Measurements from ENCODE around the gene CHMP2A. TPM values are rescaled to one million over a fixed set of nuclear protein-coding genes. Genes with fewer than 3 reads are reported as not detected.

CHMP2A gene
- total and polyA plus RNA-seq, 10 of the 15 experiments (the other 5 are each of a cell fraction or from before 2014, with no cell fraction given): 69.5 to 172 (median 109) TPM

DNA sequence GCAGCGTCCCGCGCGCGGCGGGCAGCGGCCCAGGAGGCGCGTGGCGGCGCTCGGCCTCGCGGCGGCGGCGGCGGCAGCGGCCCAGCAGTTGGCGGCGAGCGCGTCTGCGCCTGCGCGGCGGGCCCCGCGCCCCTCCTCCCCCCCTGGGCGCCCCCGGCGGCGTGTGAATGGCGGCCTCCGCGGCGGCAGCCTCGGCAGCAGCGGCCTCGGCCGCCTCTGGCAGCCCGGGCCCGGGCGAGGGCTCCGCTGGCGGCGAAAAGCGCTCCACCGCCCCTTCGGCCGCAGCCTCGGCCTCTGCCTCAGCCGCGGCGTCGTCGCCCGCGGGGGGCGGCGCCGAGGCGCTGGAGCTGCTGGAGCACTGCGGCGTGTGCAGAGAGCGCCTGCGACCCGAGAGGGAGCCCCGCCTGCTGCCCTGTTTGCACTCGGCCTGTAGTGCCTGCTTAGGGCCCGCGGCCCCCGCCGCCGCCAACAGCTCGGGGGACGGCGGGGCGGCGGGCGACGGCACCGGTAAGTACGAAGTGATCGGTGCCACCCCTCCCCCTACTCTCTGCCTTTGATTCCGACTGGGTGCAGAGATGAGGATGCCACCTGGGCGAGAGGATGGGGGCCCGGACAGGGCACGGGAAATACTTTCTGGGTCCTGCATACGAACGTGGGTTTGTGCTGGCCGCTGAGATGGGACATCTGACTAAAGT is 10.2 kb downstream of the CHMP2A start (continued):
- TF ChIP-seq KDM1A (IDR thresholded peaks at IDR 0.05; ENCODE audit: borderline replicate concordance) (no peak), NFYB (IDR thresholded peaks at IDR 0.05; ENCODE audit: insufficient read depth, low read depth, low read length) (no peak), KAT2A (conservative IDR thresholded peaks at IDR 0.05; ENCODE audit: control insufficient read depth, low read depth, low read length) (no peak), EP300 (IDR thresholded peaks at IDR 0.05; ENCODE audit: borderline replicate concordance in 1 of 2, control insufficient read depth in 1 of 2, low read depth in 2 of 2, low read length in 2 of 2) (no peak), IRF4 (IDR thresholded peaks at IDR 0.05; ENCODE audit: low read depth, low read length) (no peak), MEF2B (IDR thresholded peaks at IDR 0.05; ENCODE audit: partially characterized antibody, poor library complexity, severe bottlenecking) (no peak), ASH2L (IDR thresholded peaks at IDR 0.05; ENCODE audit: borderline replicate concordance, low read depth) (0 out of 2 replicates have a peak, but pooled peaks have one; percentile 28), SP1 (IDR thresholded peaks at IDR 0.05; ENCODE audit: low read depth, low read length) (no peak), TARDBP (IDR thresholded peaks at IDR 0.05; ENCODE audit: borderline replicate concordance) (no peak), SREBF1 (IDR thresholded peaks at IDR 0.05; ENCODE audit: low read length) (no peak), POLR2AphosphoS5 (IDR thresholded peaks at IDR 0.05; ENCODE audit: low read length) (no peak), SMARCA5 (IDR thresholded peaks at IDR 0.05) (no peak), ETV6 (conservative IDR thresholded peaks at IDR 0.05 in 1 of 2, IDR thresholded peaks at IDR 0.05 in 1 of 2; ENCODE audit: borderline replicate concordance in 1 of 2, low read depth in 1 of 2) (no peak), ZNF274 (IDR thresholded peaks at IDR 0.05; ENCODE audit: insufficient read depth, insufficient read length) (no peak), FOS (IDR thresholded peaks at IDR 0.05; ENCODE audit: borderline replicate concordance, extremely low read depth, insufficient read length) (no peak), PML (IDR thresholded peaks at IDR 0.05; ENCODE audit: low read length) (no peak)
- TF ChIP-seq, protein P1, sequence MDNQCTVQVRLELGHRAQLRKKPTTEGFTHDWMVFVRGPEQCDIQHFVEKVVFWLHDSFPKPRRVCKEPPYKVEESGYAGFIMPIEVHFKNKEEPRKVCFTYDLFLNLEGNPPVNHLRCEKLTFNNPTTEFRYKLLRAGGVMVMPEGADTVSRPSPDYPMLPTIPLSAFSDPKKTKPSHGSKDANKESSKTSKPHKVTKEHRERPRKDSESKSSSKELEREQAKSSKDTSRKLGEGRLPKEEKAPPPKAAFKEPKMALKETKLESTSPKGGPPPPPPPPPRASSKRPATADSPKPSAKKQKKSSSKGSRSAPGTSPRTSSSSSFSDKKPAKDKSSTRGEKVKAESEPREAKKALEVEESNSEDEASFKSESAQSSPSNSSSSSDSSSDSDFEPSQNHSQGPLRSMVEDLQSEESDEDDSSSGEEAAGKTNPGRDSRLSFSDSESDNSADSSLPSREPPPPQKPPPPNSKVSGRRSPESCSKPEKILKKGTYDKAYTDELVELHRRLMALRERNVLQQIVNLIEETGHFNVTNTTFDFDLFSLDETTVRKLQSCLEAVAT (IDR thresholded peaks at IDR 0.05): no peak
- TF ChIP-seq, protein P2, sequence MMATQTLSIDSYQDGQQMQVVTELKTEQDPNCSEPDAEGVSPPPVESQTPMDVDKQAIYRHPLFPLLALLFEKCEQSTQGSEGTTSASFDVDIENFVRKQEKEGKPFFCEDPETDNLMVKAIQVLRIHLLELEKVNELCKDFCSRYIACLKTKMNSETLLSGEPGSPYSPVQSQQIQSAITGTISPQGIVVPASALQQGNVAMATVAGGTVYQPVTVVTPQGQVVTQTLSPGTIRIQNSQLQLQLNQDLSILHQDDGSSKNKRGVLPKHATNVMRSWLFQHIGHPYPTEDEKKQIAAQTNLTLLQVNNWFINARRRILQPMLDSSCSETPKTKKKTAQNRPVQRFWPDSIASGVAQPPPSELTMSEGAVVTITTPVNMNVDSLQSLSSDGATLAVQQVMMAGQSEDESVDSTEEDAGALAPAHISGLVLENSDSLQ (IDR thresholded peaks at IDR 0.05): no peak
- TF ChIP-seq, protein P3, sequence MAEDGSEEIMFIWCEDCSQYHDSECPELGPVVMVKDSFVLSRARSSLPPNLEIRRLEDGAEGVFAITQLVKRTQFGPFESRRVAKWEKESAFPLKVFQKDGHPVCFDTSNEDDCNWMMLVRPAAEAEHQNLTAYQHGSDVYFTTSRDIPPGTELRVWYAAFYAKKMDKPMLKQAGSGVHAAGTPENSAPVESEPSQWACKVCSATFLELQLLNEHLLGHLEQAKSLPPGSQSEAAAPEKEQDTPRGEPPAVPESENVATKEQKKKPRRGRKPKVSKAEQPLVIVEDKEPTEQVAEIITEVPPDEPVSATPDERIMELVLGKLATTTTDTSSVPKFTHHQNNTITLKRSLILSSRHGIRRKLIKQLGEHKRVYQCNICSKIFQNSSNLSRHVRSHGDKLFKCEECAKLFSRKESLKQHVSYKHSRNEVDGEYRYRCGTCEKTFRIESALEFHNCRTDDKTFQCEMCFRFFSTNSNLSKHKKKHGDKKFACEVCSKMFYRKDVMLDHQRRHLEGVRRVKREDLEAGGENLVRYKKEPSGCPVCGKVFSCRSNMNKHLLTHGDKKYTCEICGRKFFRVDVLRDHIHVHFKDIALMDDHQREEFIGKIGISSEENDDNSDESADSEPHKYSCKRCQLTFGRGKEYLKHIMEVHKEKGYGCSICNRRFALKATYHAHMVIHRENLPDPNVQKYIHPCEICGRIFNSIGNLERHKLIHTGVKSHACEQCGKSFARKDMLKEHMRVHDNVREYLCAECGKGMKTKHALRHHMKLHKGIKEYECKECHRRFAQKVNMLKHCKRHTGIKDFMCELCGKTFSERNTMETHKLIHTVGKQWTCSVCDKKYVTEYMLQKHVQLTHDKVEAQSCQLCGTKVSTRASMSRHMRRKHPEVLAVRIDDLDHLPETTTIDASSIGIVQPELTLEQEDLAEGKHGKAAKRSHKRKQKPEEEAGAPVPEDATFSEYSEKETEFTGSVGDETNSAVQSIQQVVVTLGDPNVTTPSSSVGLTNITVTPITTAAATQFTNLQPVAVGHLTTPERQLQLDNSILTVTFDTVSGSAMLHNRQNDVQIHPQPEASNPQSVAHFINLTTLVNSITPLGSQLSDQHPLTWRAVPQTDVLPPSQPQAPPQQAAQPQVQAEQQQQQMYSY (CRISPR knock-in tag; IDR thresholded peaks at IDR 0.05): no peak
- TF ChIP-seq, protein P4, sequence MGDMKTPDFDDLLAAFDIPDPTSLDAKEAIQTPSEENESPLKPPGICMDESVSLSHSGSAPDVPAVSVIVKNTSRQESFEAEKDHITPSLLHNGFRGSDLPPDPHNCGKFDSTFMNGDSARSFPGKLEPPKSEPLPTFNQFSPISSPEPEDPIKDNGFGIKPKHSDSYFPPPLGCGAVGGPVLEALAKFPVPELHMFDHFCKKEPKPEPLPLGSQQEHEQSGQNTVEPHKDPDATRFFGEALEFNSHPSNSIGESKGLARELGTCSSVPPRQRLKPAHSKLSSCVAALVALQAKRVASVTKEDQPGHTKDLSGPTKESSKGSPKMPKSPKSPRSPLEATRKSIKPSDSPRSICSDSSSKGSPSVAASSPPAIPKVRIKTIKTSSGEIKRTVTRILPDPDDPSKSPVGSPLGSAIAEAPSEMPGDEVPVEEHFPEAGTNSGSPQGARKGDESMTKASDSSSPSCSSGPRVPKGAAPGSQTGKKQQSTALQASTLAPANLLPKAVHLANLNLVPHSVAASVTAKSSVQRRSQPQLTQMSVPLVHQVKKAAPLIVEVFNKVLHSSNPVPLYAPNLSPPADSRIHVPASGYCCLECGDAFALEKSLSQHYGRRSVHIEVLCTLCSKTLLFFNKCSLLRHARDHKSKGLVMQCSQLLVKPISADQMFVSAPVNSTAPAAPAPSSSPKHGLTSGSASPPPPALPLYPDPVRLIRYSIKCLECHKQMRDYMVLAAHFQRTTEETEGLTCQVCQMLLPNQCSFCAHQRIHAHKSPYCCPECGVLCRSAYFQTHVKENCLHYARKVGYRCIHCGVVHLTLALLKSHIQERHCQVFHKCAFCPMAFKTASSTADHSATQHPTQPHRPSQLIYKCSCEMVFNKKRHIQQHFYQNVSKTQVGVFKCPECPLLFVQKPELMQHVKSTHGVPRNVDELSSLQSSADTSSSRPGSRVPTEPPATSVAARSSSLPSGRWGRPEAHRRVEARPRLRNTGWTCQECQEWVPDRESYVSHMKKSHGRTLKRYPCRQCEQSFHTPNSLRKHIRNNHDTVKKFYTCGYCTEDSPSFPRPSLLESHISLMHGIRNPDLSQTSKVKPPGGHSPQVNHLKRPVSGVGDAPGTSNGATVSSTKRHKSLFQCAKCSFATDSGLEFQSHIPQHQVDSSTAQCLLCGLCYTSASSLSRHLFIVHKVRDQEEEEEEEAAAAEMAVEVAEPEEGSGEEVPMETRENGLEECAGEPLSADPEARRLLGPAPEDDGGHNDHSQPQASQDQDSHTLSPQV (IDR thresholded peaks at IDR 0.05): no peak

Measured in GM12878 (cell line).